Nephron (organoid): Measurements from ENCODE around the gene LOC101059915.
"Not testable (repeated sequence)": the region's sequence is repeated elsewhere in the genome, so short reads cannot be mapped to it uniquely, and the experiment has no call there.

ENCODE experiments used
- H3K27ac Mint-ChIP-seq, 3 experiments: 2 replicates each; pipeline ENCODE4 v1.8.0; 2020; ENCODE audit warnings: mixed read lengths in 3 of 3, mild to moderate bottlenecking in 2 of 3, moderate library complexity in 1 of 3
- H3K27me3 Mint-ChIP-seq: 2 replicates; pipeline ENCODE4 v1.8.0; 2021; ENCODE audit warnings: low read depth, mild to moderate bottlenecking, moderate library complexity, mixed read lengths
- H3K36me3 Mint-ChIP-seq: 2 replicates; pipeline ENCODE4 v1.8.0; 2020; ENCODE audit warnings: low read depth, mixed read lengths
- H3K4me1 Mint-ChIP-seq: 2 replicates; pipeline ENCODE4 v1.8.0; 2020; ENCODE audit warnings: mixed read lengths
- H3K4me3 Mint-ChIP-seq, 3 experiments: 2 replicates each; pipeline ENCODE4 v1.8.0; 2020; ENCODE audit warnings: mild to moderate bottlenecking in 3 of 3, mixed read lengths in 3 of 3, moderate library complexity in 2 of 3
- H3K9me3 Mint-ChIP-seq: 2 replicates; pipeline ENCODE4 v1.8.0; 2020; ENCODE audit warnings: mixed read lengths
- TF ChIP-seq, protein P1 (sequence below), 3 experiments: fragments of 200-600 bp; sonication (generic); IDR thresholded peaks; one replicate each; pipeline ENCODE4 v1.5.0; 2021; ENCODE audit warnings: antibody characterized with exemption in 3 of 3; ENCODE audit not compliant: unreplicated experiment in 3 of 3

LOC101059915 gene

DNA sequence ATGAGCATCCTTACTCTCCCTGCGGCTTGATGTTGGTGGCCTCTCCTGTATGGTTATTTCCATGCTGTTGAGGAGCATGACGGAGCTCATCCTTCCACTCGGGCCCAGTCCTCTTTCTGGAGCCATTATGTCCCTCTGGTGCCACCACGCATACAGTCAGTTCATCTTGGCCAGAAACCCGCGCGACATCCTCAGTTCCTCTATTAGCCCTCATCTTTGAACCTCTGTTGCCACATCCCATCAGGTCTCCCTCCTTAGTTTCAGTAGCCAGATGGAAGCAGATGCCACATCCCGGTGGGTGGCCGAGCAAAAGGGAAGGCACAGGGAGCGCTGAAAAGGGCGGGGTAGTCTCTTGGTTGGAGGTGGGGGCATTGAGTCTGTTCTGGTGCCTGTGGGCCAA is 4.6 kb downstream of the LOC101059915 start:
- H3K27me3 Mint-ChIP-seq, result peaks cover 13% of the 10 kb centered on the region
- H3K9me3 Mint-ChIP-seq, result peaks cover 15% of the 10 kb centered on the region
- H3K4me1 Mint-ChIP-seq, result no peaks in the 10 kb centered on the region
- no peak overlapping the region for H3K27ac Mint-ChIP-seq
- TF ChIP-seq, protein P1, sequence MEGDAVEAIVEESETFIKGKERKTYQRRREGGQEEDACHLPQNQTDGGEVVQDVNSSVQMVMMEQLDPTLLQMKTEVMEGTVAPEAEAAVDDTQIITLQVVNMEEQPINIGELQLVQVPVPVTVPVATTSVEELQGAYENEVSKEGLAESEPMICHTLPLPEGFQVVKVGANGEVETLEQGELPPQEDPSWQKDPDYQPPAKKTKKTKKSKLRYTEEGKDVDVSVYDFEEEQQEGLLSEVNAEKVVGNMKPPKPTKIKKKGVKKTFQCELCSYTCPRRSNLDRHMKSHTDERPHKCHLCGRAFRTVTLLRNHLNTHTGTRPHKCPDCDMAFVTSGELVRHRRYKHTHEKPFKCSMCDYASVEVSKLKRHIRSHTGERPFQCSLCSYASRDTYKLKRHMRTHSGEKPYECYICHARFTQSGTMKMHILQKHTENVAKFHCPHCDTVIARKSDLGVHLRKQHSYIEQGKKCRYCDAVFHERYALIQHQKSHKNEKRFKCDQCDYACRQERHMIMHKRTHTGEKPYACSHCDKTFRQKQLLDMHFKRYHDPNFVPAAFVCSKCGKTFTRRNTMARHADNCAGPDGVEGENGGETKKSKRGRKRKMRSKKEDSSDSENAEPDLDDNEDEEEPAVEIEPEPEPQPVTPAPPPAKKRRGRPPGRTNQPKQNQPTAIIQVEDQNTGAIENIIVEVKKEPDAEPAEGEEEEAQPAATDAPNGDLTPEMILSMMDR (IDR thresholded peaks at IDR 0.05; ENCODE audit: unreplicated experiment in 3 of 3), result no peak
- H3K4me3 Mint-ChIP-seq, result no peak overlapping the region
- H3K36me3 Mint-ChIP-seq, result no peaks in the 10 kb centered on the region

DNA sequence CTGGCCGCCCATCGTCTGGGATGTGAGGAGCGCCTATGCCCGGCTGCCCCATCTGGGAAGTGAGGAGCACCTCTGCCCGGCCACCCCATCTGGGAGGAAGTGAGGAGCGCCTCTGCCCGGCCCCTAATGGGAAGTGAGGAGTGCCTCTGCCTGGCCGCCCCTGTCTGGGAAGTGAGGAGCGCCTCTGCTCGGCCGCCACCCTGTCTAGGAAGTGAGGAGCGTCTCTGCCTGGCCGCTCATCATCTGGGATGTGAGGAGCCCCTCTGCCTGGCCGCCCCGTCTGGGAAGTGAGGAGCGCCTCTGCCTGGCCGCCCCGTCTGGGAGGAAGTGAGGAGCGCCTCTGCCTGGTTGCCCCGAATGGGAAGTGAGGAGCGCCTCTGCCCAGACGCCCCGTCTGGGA is 8.3 kb downstream of the LOC101059915 start:
- H3K4me1 Mint-ChIP-seq, H3K27me3 Mint-ChIP-seq, H3K27ac Mint-ChIP-seq, H3K4me3 Mint-ChIP-seq, H3K36me3 Mint-ChIP-seq: not testable (repeated sequence)
- H3K9me3 Mint-ChIP-seq, result peaks cover 20% of the 10 kb centered on the region

DNA sequence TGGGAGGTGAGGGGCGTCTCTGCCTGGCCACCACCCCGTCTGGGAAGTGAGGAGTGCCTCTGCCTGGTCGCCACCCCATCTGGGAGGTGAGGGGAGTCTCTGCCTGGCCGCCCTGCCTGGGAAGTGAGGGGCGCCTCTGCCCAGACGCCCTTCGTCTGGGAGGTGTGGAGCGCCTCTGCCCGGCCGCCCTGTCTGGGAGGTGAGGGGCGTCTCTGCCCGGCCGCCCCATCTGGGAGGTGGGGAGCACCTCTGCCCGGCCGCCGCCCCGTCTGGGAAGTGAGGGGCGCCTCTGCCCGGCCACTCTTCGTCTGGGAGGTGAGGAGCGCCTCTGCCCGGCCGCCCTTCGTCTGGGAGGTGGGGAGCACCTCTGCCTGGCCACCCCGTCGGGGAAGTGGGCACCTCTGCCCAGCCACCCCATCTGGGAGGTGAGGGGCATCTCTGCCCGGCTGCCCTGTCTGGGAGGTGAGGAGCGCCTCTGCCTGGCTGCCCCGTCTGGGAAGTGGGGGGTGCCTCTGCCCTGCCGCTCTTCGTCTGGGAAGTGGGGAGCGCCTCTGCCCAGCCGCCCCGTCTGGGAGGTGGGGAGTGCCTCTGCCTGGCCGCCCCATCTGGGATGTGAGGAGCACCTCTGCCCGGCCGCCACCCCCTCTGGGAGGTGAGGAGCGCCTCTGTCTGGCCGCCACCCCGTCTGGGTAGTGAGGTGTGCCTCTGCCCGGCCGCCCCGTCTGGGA is 8.9 kb downstream of the LOC101059915 start:
- H3K27me3 Mint-ChIP-seq, H3K36me3 Mint-ChIP-seq, H3K4me1 Mint-ChIP-seq, H3K27ac Mint-ChIP-seq, H3K4me3 Mint-ChIP-seq: not testable (repeated sequence)
- peaks cover 20% of the 10 kb centered on the region for H3K9me3 Mint-ChIP-seq

DNA sequence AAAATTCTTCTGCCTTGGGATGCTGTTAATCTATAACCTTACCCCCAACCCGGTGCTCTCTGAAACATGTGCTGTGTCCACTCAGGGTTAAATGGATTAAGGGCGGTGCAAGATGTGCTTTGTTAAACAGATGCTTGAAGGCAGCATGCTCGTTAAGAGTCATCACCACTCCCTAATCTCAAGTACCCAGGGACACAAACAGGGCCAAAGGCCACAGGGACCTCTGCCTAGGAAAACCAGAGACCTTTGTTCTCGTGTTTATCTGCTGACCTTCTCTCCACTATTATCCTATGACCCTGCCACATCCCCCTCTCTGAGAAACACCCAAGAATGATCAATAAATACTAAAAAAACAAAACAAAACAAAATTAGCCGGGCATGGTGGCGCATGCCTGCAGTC is 9.8 kb downstream of the LOC101059915 start:
- not testable (repeated sequence) for H3K27me3 Mint-ChIP-seq, H3K36me3 Mint-ChIP-seq, H3K4me3 Mint-ChIP-seq, H3K27ac Mint-ChIP-seq, H3K4me1 Mint-ChIP-seq
- H3K9me3 Mint-ChIP-seq, result peaks cover 19% of the 10 kb centered on the region

DNA sequence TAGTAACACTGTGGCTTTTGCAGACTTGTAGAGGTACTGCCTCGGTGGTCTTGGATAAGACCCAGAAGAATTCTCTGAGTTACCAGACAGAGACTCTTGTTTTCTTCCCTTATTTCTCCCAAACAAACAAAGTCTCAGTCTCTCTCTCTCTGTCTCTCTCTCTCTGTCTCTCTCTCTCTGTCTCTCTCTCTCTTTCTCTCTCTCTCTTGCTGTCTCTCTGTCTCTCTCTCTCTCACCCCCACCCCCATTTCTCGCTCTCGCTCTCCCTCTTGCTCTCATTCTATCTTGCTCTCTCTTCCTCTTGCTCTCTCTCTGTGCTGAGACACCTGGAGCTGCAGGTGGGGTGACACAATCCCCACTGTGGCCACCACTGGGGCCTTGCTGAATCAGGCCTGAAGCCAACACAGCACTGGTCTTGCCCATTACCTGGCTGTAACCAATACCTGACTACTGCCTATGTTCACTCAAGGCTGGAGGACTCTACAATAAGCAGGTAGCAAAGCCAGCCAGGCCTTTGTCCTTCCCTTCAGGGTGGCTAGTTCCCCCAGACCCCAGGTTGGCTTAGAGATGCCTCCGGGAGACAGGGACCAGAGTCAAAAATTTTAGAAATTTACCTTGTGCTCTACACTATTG is 12.3 kb downstream of the LOC101059915 start:
- Mint-ChIP-seq H3K4me3 (no peak overlapping the region), H3K36me3 (peaks cover 5% of the 10 kb centered on the region), H3K27ac (no peak overlapping the region), H3K27me3 (no peaks in the 10 kb centered on the region), H3K4me1 (no peaks in the 10 kb centered on the region), H3K9me3 (peaks cover 11% of the 10 kb centered on the region)
- TF ChIP-seq, protein P1 (IDR thresholded peaks at IDR 0.05; ENCODE audit: unreplicated experiment in 3 of 3), result no peak

DNA sequence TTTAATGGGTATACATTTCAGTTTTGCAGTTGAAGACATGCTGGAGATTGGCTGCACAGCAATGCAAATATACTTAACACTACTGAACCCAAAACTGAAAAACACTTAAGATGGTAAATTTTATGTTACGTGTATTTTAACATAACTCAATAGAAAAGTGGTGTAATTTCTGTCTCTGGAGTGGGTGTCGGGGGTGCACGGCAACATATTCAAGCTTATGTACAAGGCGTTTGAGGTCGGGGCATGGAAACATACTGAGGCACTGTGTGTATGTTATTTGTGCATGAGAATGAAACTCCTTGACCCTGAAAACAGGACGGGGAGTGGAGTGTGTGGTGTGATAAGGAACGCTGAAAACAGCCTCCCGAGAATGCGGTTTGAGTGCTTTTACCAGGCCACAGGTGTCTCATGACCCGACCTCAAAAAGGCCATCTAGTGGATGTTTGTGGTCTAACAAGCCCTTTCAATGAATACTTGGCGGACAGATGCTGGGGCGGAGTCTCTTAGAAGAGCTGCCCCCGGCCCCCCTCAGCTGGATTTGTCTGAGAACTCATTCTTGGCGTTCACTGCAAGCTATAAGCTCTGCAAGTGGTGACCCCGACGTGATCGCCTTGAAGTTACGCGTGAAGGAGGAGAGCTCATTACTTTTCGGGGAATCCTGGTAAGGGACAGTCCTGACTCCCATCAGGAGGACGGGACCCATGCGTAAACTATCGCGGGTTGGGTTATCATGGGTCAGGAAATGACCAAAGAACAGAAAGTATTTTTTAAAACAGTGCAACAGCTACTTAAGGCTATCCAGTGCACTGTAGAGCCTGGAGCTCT is 29.5 kb downstream of the LOC101059915 start:
- not testable (repeated sequence) for H3K4me1 Mint-ChIP-seq, H3K27ac Mint-ChIP-seq, H3K36me3 Mint-ChIP-seq, H3K27me3 Mint-ChIP-seq, H3K9me3 Mint-ChIP-seq, H3K4me3 Mint-ChIP-seq

DNA sequence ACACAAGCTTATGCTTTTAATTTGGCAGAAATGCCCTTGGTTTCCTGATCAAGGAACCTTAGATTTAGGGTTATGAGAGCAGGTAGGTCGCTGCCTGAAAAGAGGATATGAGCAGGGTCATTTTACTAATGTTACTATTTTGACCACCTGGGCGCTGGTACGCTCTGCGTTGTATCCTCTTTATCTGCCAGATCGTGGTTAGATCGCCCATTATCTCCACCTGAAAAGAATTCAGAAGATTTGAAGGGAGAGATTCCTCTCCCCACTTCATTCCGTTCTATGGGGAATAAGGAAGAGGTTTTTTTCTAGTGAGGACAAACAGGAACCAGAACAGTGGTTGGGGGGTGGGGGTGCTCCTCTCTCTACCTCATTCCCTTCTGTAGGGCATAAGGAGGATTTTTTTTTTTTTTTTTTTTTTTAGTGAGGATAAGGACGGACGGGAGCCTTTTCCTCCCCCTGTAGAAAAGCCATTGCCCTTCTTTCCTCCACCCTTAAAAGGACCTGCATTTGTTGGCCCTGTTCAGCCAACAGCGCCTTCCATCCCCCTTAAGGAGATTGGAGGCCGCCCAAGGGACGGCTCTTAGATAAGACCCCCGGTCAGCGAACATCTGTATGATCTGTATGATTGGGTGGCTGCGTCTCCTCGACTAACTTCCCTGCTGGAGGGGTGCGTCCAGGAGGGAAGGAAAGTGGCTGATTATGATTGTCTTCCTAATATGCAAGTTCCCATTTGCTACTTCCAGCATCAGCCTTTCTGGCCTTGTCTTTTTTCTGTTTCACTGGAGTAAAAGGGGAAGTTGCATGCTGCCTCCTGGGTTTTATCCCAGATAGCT is 30.3 kb downstream of the LOC101059915 start:
- not testable (repeated sequence) for H3K4me1 Mint-ChIP-seq, H3K27ac Mint-ChIP-seq, H3K9me3 Mint-ChIP-seq, H3K27me3 Mint-ChIP-seq, H3K4me3 Mint-ChIP-seq, H3K36me3 Mint-ChIP-seq

DNA sequence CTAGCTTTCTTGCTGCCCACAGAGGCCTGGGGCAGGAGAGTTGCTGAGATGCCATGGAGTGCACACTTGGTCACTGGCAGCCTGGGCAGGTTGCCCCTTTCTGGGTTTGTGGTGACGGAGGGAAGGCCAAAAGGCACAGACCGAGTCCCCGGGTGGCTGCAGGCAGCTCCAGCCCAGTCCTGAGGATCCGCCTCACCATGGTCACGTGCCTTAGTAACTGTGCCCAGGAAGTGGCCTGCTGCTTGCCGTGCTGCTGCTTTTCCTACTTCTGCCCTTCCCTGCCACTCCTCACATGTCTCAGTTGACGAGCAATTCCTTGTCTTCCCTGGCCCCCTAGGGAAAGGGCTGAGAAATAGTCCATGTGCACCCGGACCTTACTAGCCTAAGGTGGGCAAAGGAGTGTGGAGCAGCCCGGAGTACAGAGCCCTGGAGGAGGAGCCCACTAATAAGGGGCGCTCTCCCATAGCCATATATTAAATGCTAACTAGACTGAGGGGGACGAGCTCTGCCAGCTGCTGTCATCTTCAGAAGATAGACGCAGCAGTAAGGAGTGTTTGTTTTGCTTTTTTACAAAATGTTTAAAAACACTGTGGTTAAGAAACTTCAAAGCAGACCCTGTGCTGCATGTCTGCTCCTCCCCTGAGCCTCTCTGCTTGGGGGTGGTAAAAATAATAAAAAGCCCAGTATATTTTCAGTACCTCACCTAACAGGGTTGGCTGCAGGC is 31.1 kb downstream of the LOC101059915 start:
- not testable (repeated sequence) for H3K9me3 Mint-ChIP-seq, H3K36me3 Mint-ChIP-seq, H3K4me3 Mint-ChIP-seq, H3K27me3 Mint-ChIP-seq, H3K27ac Mint-ChIP-seq, H3K4me1 Mint-ChIP-seq

DNA sequence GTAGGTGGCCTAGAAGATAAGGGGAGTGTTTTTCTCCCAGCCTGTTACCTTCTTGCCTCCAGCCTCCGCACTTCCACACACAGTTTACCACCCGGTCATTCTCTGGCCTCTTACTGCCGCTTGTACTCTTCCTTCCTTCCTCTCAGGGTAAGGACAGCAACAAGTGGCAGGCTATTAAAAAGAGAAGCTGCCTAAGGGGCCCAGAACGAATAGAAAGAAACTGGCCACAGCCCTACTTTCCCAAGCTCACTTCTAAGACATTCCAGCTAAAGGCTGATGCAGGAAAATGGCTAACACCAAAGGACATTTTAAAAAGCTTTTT is 31.6 kb downstream of the LOC101059915 start:
- not testable (repeated sequence) for H3K9me3 Mint-ChIP-seq, H3K4me3 Mint-ChIP-seq, H3K27ac Mint-ChIP-seq, H3K36me3 Mint-ChIP-seq, H3K27me3 Mint-ChIP-seq, H3K4me1 Mint-ChIP-seq

DNA sequence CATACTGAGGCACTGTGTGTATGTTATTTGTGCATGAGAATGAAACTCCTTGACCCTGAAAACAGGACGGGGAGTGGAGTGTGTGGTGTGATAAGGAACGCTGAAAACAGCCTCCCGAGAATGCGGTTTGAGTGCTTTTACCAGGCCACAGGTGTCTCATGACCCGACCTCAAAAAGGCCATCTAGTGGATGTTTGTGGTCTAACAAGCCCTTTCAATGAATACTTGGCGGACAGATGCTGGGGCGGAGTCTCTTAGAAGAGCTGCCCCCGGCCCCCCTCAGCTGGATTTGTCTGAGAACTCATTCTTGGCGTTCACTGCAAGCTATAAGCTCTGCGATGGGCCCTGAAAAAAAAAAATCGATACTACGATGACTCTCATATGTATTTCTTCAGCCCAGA is 35.5 kb downstream of the LOC101059915 start:
- not testable (repeated sequence) for H3K27me3 Mint-ChIP-seq, H3K4me3 Mint-ChIP-seq

DNA sequence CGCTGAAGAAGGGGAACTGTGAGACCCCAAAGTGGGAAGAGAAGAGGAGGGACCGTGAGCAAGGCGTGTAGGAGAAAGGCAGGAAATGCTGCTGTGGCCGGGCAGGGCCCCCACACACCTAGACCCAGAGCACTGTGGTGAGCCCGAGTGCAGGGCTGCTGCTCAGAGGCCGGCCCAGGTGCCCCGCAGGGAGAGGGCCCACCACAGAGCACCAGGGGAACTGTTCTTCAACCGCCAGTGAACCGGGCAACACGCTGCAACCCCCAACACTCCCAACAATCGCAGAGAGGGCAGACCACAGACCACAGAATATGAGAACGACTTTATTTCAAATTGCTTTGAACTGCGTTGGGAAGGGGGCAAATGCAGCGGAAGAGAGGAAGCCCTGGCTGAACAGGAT is 46.7 kb downstream of the LOC101059915 start:
- not testable (repeated sequence) for H3K27me3 Mint-ChIP-seq, H3K36me3 Mint-ChIP-seq, H3K9me3 Mint-ChIP-seq, H3K4me1 Mint-ChIP-seq, H3K27ac Mint-ChIP-seq, H3K4me3 Mint-ChIP-seq

More for the DNA sequence above, 35.5 kb downstream of the LOC101059915 start:
- H3K27ac Mint-ChIP-seq, H3K4me1 Mint-ChIP-seq, H3K36me3 Mint-ChIP-seq, H3K9me3 Mint-ChIP-seq: not testable (repeated sequence)

DNA sequence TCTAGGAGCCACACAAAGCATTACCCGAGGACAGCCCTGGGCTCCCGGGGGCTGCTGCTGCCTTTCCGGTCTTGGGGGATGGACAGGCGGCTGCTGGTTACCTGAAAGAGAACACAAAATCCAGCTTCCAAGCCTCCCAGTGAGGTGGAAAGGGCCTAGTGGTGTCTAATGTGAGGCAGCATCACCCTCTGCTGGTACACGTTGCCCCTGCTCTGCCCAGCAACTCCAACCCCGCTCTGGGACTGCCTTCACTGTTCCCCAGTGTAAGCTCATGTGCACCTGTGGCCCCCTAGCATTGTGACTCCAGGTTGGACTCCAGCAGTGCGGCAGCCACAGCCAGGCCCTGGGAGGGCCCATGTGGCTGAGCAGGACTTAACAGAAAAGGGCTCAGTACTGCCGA is 48.2 kb downstream of the LOC101059915 start:
- H3K4me1 Mint-ChIP-seq, H3K27me3 Mint-ChIP-seq, H3K9me3 Mint-ChIP-seq, H3K27ac Mint-ChIP-seq, H3K4me3 Mint-ChIP-seq, H3K36me3 Mint-ChIP-seq: not testable (repeated sequence)
